Spinal cord (tissue), 10 donors: ENCODE results near the gene TUSC2. TPM values are rescaled to one million over a fixed set of nuclear protein-coding genes. Genes with fewer than 3 reads are reported as not detected.
A peak's percentile ranks its signal among the peaks of the same experiment; 100 is the strongest.

ENCODE experiments used
- DNase-seq, 6 donors: peaks; one replicate each; pipeline versions ENCODE4 v3.0.0 to v3.0.0-alpha.2; 2013 to 2015; ENCODE audit warnings: low spot score in 6 of 6, low read depth in 4 of 6
- H3K27ac ChIP-seq: one replicate; pipeline ENCODE4 v1.5.1; 2013; ENCODE audit warnings: low read depth, low read length, control low read depth
- H3K27me3 ChIP-seq: one replicate; pipeline ENCODE4 v1.6.1; 2013; ENCODE audit warnings: low read length; ENCODE audit not compliant: control insufficient read depth, insufficient read depth
- H3K36me3 ChIP-seq: one replicate; pipeline ENCODE4 v1.6.1; 2013; ENCODE audit warnings: low read length; ENCODE audit not compliant: control insufficient read depth, insufficient read depth
- H3K4me1 ChIP-seq: one replicate; pipeline ENCODE4 v1.6.1; 2013; ENCODE audit warnings: low read length; ENCODE audit not compliant: control insufficient read depth, insufficient read depth
- H3K4me3 ChIP-seq: one replicate; pipeline ENCODE4 v1.5.1; 2013; ENCODE audit warnings: low read depth, low read length, control low read depth
- H3K9me3 ChIP-seq: one replicate; pipeline ENCODE4 v1.6.1; 2013; ENCODE audit warnings: low read length; ENCODE audit not compliant: control insufficient read depth, insufficient read depth
- WGBS: methylation state at CpG from one replicate; pipeline ENCODE4 v1.1.5; 2013; ENCODE audit warnings: missing lambda C conversion rate; ENCODE audit not compliant: insufficient coverage; 5-methylcytosine and 5-hydroxymethylcytosine counted together
- polyA plus RNA-seq, 2 donors: library from polyadenylated mRNA; unstranded; fragments of 120-200 nt; gene quantifications; one replicate each; pipeline ENCODE4 v1.2.1, GENCODE V29; 2013; ENCODE audit not compliant: insufficient read length in 2 of 2
- total RNA-seq, 2 donors: library from RNA; depleted of rRNA in 1 of 2; stranded (reverse); fragments of 120-200 nt in 1 of 2; fragments of >200 nt in 1 of 2; gene quantifications; one replicate each; pipeline versions ENCODE4 v1.2.3 to v1.2.4, GENCODE V29; 2013 to 2014
- donor health status: healthy.

Gene TUSC2
- total and polyA plus RNA-seq, 4 donors, result 17.0 to 50.7 (median 37.2) TPM

DNA sequence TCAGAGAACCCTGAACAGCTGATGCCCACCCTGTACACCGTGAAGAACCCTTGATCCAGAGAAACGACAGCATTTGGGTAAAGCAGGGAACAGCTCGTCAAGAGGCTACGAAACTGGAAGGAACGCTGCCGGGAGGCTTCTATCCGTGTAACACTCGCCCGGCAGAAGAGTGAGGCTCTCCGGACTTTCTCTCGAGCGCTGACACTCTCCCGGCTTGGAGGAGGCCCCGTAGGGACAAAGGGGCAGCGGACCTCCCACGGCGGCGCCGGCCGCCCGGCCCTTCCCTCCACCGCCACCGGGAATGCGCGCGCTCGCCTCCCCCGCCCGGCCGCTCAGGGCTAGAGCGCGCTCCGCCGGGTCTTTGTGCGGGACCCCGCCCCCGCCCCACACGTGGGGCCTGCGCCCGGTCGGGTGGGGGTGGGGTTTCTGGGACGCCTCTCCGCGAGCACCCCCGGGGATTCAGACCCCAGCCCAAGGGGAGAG lies 7.1 kb downstream of the TUSC2 start:
- H3K9me3 ChIP-seq, result no peaks in the 10 kb centered on the region
- 0% methylated on average over 45 of the region's 45 CpGs for WGBS
- peak overlapping the region; percentile 89 for H3K4me3 ChIP-seq
- DNase-seq, result peak in 5 of 6 donors; percentile 67 to 95 (median 79)
- peaks cover 73% of the 10 kb centered on the region for H3K4me1 ChIP-seq
- H3K27me3 ChIP-seq, result no peaks in the 10 kb centered on the region
- peaks cover 68% of the 10 kb centered on the region for H3K36me3 ChIP-seq
- peak overlapping the region; percentile 91 for H3K27ac ChIP-seq

- WGBS, result 82% methylated on average over 26 of the region's 29 CpGs
- Histone ChIP-seq H3K36me3 (peaks cover 68% of the 10 kb centered on the region), H3K27ac (peak overlapping the region; percentile 91), H3K27me3 (no peaks in the 10 kb centered on the region), H3K9me3 (no peaks in the 10 kb centered on the region), H3K4me1 (peaks cover 73% of the 10 kb centered on the region), H3K4me3 (peak overlapping the region; percentile 89)
- DNase-seq, result no peak
These were observed 8.0 kb downstream of the TUSC2 start for GRCh38 chr3:50319894-50320625.

DNA sequence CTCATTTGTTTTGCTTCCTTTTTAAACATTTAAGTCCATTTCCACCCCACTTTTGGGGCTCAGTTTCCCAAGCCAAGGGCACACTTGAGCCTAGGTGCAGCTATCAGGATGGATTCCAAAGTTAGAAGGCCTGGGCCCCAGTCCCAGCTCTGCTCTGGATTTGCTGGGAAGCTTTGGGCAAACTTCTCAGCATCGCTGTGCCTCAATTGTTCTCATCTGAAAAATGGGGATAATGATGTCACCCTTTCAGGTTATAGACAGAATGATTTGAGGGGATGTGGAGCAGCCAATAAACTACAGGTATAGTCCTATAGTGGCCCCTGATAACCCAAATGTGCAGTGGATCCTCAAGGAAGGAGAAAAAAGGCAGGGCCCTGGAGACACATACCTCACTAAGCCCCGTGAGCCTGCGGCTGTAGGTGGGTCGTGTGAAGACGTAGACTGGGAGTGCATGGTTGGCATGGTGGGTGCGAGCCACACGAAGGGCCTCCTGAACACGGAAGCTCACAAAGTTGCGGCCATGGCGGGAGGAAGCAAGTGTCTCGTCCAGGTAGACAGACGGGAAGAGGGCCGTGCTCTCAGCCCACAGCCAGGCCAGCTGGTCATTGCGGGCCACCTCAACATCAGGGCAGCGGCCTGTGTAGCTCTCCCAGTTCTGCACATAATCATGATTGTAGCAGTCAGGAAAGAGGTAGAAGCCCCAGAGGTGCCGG lies 8.7 kb downstream of the TUSC2 start:
- WGBS, result 88% methylated on average over 15 of the region's 16 CpGs
- H3K4me3 ChIP-seq, result no peak overlapping the region
- H3K27me3 ChIP-seq, result no peaks in the 10 kb centered on the region
- no peaks in the 10 kb centered on the region for H3K9me3 ChIP-seq
- H3K27ac ChIP-seq, result no peak overlapping the region
- H3K36me3 ChIP-seq, result peaks cover 71% of the 10 kb centered on the region
- no peak for DNase-seq
- H3K4me1 ChIP-seq, result peaks cover 69% of the 10 kb centered on the region

DNA sequence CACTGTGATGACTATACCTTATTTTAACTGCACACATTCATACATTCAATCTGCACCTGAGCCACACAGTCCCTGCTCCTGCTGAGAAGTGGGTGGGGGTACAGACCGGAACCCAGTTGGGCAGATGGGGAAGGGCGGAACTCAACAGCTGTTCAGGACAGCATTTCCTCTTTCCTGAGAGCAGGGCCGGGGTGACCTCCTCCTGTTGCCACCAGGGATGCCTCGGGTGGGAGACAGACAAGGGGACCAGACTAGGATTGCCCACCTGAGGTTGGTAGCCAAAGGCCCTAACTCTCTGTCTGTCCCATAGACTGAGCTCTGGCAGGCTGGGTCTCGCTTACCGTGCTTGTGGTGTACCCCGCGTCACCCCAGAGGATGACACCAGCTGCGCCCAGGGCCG lies 9.4 kb downstream of the TUSC2 start:
- DNase-seq, result no peak
- no peaks in the 10 kb centered on the region for H3K27me3 ChIP-seq
- H3K27ac ChIP-seq, result no peak overlapping the region
- 96% methylated on average over 9 of the region's 10 CpGs for WGBS
- peaks cover 67% of the 10 kb centered on the region for H3K36me3 ChIP-seq
- H3K9me3 ChIP-seq, result no peaks in the 10 kb centered on the region
- peaks cover 62% of the 10 kb centered on the region for H3K4me1 ChIP-seq
- no peak overlapping the region for H3K4me3 ChIP-seq

DNA sequence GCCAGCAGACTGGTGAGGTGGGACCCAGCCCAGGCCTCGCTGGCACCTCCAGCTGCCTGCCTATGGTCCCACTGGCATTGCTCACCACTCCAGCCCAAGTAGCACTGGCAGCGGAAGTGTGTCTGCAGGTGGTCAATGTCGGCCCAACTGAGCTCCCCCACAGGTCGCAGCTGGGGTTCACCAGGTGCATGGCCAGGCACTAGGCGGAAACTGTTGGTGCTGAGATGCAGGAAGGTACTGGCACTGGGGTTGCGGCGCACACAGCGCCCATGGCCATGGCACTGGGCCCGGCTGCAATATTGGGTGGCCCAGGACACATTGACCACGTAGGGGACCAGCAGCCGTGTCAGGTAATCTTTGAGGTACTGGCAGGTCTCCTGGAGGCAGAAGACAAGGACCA lies 9.9 kb downstream of the TUSC2 start:
- peaks cover 63% of the 10 kb centered on the region for H3K36me3 ChIP-seq
- no peak for DNase-seq
- no peaks in the 10 kb centered on the region for H3K27me3 ChIP-seq
- no peak overlapping the region for H3K4me3 ChIP-seq
- no peak overlapping the region for H3K27ac ChIP-seq
- WGBS, result 94% methylated on average over 11 of the region's 11 CpGs
- H3K9me3 ChIP-seq, result no peaks in the 10 kb centered on the region
- H3K4me1 ChIP-seq, result peaks cover 57% of the 10 kb centered on the region

DNA sequence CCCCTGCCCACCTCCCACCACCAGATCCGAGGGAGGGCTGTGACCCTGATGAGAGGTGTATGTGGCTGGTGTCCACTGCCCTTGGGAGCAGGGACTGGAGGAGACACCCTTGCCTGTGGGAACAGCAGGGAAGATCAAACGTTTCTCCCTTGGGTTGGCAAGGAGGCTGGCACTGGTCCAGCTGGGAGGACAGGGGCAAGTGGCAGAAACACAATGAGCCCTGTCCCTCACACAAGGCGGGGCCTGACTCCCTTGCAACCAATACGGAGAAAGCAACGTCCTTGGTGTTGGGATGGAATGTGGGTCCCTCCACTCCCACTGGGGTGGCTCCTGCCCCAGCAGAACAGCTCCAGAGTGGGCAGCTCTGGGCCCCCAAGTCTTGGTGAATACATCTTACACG lies 10.7 kb downstream of the TUSC2 start:
- Histone ChIP-seq H3K27ac (no peak overlapping the region), H3K9me3 (no peaks in the 10 kb centered on the region), H3K4me3 (no peak overlapping the region), H3K27me3 (no peaks in the 10 kb centered on the region), H3K36me3 (peaks cover 59% of the 10 kb centered on the region), H3K4me1 (peaks cover 49% of the 10 kb centered on the region)
- DNase-seq, result no peak
- WGBS, result 29% methylated on average over 2 of the region's 6 CpGs

DNA sequence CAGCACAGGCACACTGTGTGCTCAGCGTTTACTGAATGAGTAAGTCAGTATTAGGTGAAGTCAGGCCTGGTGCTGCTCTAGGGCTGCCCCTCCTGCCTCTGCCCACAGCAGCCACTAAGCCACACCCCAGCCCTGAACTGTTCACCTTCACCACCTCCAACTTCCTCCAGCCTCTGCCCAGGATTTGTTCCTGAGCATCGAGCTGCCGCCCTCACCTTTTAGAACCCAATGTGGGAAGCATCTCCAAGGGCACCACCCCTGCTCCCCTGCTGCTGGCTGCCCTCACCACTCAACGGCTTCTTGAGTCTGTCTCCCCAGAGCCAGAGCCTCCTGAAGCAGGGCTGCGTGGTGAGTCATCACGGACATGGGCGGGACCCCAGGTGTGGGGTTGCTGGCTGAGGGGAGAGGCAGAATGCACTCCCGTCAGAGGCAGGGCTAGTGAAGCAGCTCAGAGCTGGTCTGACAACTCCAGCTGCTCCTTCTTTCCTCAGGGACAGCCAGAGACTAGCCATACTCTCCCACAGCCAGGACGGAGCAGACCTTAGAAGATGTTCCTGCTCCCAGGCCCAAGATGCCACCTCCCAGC lies 11.3 kb downstream of the TUSC2 start:
- no peaks in the 10 kb centered on the region for H3K27me3 ChIP-seq
- H3K4me1 ChIP-seq, result peaks cover 43% of the 10 kb centered on the region
- H3K27ac ChIP-seq, result no peak overlapping the region
- no peak for DNase-seq
- no peak overlapping the region for H3K4me3 ChIP-seq
- 89% methylated on average over 8 of the region's 9 CpGs for WGBS
- H3K36me3 ChIP-seq, result peaks cover 59% of the 10 kb centered on the region
- no peaks in the 10 kb centered on the region for H3K9me3 ChIP-seq

DNA sequence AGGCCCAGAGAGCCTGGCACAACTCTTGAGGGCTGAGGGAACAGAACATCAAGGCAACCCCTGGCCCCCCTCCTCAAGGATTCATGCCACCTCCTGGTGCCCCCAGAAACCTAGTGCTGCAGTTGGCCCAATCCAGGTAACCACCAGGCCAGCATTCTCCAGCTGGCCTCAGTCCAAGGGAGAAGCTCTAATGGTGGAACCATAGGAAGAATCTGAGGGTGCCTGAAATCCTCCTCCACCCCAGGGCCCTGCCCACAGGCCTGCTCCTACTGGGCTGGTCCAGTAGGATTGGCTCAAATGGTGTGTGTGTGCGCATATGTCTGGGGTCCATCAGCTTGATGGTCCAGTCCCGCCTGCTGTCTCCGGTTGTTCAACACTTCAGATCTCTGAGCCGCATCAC lies 13.2 kb downstream of the TUSC2 start:
- WGBS, result 100% methylated on average over 1 of the region's 4 CpGs
- Histone ChIP-seq H3K36me3 (peaks cover 56% of the 10 kb centered on the region), H3K9me3 (no peaks in the 10 kb centered on the region), H3K27me3 (no peaks in the 10 kb centered on the region), H3K4me1 (peaks cover 31% of the 10 kb centered on the region), H3K4me3 (no peak overlapping the region), H3K27ac (no peak overlapping the region)
- no peak for DNase-seq

DNA sequence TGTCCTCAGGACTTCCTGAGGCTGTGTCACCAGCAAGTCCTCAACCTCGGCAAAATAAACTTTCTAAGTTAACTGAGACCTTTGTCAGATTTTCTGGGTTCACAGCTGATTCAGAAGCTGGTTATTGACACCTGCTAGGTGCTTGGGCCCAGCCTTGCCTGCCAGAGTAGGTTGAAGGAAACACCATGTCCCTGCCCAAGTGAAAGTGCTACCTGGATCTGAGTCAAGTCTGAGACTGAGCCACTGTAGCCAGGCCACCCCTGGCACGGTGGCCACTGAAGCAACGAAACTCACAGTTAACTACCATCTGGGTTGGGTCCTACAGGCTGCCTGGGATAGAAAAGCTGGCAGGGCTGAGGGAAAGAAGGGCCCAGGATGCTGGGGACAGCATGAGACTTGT lies 13.7 kb downstream of the TUSC2 start:
- H3K36me3 ChIP-seq, result peaks cover 52% of the 10 kb centered on the region
- no peak for DNase-seq
- H3K4me3 ChIP-seq, result no peak overlapping the region
- peaks cover 27% of the 10 kb centered on the region for H3K4me1 ChIP-seq
- H3K9me3 ChIP-seq, result no peaks in the 10 kb centered on the region
- 100% methylated on average over 1 of the region's 3 CpGs for WGBS
- no peaks in the 10 kb centered on the region for H3K27me3 ChIP-seq
- no peak overlapping the region for H3K27ac ChIP-seq
